Measurements from ENCODE around the gene HDGFL2.

Gene HDGFL2

DNA sequence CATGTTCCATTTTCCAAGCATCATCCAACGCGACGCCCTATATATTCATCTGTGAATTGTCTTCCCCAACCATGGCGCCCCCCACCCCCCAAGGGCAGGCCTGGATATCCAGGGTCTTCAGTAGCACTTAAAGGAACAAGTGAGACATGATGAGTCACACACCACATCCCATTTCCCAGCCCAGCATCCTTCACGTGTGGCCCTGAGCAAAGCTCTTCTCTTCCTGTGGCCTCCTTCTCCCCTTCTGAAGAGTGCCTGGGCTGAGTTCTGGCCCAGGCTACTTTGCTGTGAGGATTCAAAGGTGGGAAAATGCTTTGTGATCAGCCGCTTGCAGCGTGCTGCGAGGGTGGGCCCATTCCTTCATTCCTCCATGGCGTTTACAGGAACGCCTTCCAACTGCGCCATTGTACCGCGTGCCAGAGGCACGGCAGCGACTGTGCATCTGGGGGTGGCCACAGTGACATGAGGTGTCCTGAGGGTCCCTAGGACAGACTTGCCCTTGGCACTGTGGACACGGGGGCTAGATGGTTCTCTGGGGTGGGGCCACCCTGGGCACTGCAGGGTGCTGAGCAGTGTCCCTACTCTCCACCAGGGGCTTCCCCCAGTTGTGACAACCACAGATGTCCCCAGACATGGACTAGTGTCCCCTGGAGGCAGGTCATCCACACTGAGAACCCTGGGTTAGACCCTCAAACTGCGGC, 34.5 kb downstream of the HDGFL2 start:
- TF ChIP-seq, protein P1, sequence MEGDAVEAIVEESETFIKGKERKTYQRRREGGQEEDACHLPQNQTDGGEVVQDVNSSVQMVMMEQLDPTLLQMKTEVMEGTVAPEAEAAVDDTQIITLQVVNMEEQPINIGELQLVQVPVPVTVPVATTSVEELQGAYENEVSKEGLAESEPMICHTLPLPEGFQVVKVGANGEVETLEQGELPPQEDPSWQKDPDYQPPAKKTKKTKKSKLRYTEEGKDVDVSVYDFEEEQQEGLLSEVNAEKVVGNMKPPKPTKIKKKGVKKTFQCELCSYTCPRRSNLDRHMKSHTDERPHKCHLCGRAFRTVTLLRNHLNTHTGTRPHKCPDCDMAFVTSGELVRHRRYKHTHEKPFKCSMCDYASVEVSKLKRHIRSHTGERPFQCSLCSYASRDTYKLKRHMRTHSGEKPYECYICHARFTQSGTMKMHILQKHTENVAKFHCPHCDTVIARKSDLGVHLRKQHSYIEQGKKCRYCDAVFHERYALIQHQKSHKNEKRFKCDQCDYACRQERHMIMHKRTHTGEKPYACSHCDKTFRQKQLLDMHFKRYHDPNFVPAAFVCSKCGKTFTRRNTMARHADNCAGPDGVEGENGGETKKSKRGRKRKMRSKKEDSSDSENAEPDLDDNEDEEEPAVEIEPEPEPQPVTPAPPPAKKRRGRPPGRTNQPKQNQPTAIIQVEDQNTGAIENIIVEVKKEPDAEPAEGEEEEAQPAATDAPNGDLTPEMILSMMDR (IDR thresholded peaks at IDR 0.05; ENCODE audit: low read depth, low read length) = no peak
- no peak overlapping the region for H3K4me3 ChIP-seq (ENCODE audit: low read depth, low read length)
- in situ Hi-C loops (cut with HindIII; ENCODE audit: low sequenced_read_pairs) = no loop called here
- DNase-seq (ENCODE audit: low read depth, low spot score) = peak; percentile 70

DNA sequence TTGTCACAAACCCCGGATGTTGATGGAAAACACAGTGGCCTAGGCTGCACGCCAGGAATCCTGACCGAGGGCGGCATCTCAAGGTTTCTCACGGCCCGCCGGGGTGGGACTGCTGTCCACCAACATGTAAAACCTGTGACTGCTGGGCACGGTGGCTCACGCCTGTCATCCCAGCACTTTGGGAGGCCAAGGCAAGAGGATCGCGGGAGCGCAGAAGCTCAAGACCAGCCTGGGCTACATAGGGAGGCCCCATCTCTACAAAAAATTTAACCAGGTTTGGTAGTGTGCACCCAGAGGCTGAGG, 35.0 kb downstream of the HDGFL2 start:
- TF ChIP-seq, protein P1 (IDR thresholded peaks at IDR 0.05; ENCODE audit: low read depth, low read length) = no peak
- in situ Hi-C loops (cut with HindIII; ENCODE audit: low sequenced_read_pairs) = no loop called here
- no peak overlapping the region for H3K4me3 ChIP-seq (ENCODE audit: low read depth, low read length)
- DNase-seq (ENCODE audit: low read depth, low spot score) = no peak

DNA sequence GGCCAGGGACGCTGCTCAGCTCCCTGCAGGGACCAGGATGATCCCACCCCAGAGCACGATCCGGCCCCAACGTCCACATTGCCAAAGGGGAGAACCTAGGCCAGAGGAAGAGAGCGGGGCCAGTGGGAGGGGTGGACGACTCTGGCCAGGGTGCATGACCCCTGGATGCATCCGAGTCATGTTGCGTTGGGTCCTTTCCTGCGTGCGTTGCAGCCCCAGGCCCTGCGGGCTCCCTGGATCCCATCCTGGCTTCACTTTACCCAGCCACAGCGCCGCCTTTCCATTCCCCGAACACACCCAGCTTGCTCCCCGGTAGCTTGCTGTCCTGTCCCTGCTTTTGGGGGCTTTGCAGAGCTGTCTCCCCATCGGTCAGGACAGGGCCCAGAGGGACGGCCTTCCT, 35.7 kb downstream of the HDGFL2 start:
- DNase-seq (ENCODE audit: low read depth, low spot score) = no peak
- TF ChIP-seq, protein P1 (IDR thresholded peaks at IDR 0.05; ENCODE audit: low read depth, low read length) = no peak
- H3K4me3 ChIP-seq (ENCODE audit: low read depth, low read length) = no peak overlapping the region
- in situ Hi-C loops (cut with HindIII; ENCODE audit: low sequenced_read_pairs) = no loop called here

DNA sequence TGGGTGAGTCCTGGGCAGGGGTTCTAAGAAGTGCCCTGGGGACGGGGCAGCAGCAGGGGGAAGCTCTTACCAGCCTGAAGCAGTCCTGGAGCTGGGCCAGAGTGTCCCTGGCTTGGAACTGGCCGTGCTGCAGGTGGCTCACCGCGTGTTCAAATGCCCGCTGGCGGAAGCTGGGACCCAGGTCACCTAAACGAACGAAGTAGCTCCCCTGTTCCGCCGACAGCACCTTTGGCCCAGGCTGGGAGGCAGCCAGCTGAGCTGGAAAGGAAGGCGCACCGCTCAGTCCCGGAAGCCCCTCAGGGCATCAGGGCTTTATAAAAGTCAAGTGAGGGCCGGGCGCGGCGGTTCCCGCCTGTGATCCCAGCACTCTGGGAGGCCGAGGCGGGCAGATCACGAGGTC, 36.6 kb downstream of the HDGFL2 start:
- in situ Hi-C loops (cut with HindIII; ENCODE audit: low sequenced_read_pairs) = no loop called here

DNA sequence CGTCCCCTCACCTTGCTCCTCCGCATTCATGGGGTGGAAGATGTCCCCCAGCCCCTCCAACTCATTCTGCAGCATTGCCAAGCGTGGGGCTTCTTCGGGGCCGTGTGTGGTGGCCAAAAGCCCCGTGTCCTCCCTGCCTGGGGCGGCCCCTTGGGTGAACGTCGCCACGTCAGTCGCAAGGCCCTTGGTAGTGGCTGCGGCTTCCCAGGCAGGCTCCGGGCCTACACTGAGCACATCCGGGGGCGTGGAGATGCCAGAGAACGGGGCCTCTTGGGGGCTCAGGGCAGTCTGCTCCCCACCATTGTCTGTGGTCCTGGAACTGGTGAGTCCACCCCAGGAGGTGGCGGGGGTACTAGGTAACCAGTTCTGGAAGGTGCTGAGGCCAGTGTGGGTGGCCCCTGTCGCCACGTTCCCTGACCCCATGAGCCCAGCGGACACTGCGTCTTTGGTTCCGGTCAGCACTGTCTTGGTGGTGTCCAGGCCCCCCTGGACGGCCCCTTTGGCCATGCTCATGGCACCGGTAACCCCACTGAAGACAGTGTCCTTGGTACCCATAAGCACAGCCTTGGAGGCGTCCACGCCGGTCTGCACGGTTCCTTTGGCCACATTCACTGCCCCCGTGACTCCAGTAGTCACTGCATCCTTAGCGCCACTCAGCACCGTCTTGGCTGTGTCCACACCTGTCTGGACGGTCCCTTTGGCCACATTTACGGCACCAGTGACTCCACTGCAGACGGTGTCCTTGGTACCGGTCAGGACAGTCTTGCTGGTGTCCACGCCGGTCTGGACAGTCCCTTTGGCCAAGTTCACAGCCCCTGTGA, 38.5 kb downstream of the HDGFL2 start:
- DNase-seq (ENCODE audit: low read depth, low spot score) = no peak
- in situ Hi-C loops (cut with HindIII; ENCODE audit: low sequenced_read_pairs) = no loop called here
- TF ChIP-seq, protein P1 (IDR thresholded peaks at IDR 0.05; ENCODE audit: low read depth, low read length) = no peak
- no peak overlapping the region for H3K4me3 ChIP-seq (ENCODE audit: low read depth, low read length)

More for the DNA sequence above, 36.6 kb downstream of the HDGFL2 start:
- no peak overlapping the region for H3K4me3 ChIP-seq (ENCODE audit: low read depth, low read length)
- TF ChIP-seq, protein P1 (IDR thresholded peaks at IDR 0.05; ENCODE audit: low read depth, low read length) = no peak
- DNase-seq (ENCODE audit: low read depth, low spot score) = no peak

DNA sequence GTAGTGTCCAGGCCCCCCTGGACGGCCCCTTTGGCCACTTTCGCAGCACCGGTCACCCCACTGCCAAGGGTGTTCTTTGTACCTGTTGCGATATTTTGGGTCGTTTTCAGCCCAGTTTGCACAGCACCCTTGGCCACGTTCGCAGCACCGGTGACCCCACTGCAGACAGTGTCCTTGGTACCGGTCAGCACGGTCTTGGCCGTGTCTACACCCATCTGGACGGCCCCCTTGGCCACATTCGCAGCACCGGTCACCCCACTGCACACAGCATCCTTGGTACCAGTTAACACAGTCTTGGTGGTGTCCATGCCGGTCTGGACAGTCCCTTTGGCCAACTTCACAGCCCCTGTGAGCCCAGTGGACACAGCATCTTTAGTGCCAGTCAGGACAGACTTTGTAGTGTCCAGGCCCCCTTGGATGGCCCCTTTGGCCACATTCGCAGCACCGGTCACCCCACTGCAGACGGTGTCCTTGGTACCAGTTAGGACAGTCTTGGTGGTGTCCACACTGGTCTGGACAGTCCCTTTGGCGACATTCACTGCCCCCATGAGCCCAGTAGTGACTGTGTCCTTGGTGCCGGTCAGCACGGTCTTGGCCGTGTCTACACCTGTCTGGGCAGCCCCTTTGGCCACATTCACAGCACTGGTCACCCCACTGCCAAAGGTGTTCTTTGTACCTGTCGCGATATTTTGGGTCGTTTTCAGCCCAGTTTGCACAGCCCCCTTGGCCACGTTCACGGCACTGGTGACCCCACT, 39.4 kb downstream of the HDGFL2 start:
- no peak for DNase-seq (ENCODE audit: low read depth, low spot score)
- in situ Hi-C loops (cut with HindIII; ENCODE audit: low sequenced_read_pairs) = no loop called here
- no peak overlapping the region for H3K4me3 ChIP-seq (ENCODE audit: low read depth, low read length)
- TF ChIP-seq, protein P1 (IDR thresholded peaks at IDR 0.05; ENCODE audit: low read depth, low read length) = no peak

All from astrocyte of the spinal cord (primary cell).